Omental fat pad (tissue), 4 donors: ENCODE results near the gene RAI1. TPM values are rescaled to one million over a fixed set of nuclear protein-coding genes. Genes with fewer than 3 reads are reported as not detected.

Experiments
- ATAC-seq: fragments of 150-250 bp; one replicate; pipeline ENCODE4 v1.9.1; 2016; ENCODE audit warnings: mild to moderate bottlenecking, moderate library complexity; ENCODE audit not compliant: low FRiP score
- DNase-seq: peaks from one replicate; pipeline ENCODE4 v3.0.0-alpha.2; 2019; ENCODE audit warnings: low spot score
- total RNA-seq, 4 donors: library from RNA; depleted of rRNA; stranded (reverse); fragments of >200 nt; gene quantifications; one replicate each; pipeline ENCODE4 v1.1.0, GENCODE V29; 2016
- TF ChIP-seq, protein P1 (sequence below), 3 donors: fragments of 450-650 bp; IDR thresholded peaks; one replicate each; pipeline ENCODE4 v1.5.1; 2016 to 2017; ENCODE audit warnings: antibody characterized with exemption in 3 of 3, mild to moderate bottlenecking in 3 of 3, moderate library complexity in 2 of 3

Gene RAI1
- total RNA-seq, 4 donors from 2014 or later = 6.7 to 30.6 (median 8.5) TPM

DNA sequence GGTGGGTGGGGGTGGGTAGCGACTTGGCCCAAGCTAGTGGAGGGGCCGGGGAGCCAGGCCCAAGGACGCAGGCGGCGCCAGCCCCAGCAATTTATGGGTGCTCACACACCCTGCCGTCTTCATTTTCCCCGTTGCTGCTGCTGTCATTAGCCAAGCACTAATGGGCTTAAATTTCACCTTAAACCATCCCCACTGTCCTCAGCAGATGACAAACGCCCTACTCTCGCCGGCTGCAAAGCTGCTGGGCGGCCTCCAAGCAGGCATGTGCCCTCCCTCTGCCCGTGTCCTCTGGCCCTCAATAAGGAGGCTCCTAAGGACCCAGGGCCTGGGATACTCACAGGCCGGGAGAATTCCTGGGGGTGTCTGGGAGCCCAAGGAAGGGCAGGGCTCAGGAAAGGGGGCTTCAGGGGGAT is 89.4 kb downstream of the RAI1 start:
- TF ChIP-seq, protein P1, sequence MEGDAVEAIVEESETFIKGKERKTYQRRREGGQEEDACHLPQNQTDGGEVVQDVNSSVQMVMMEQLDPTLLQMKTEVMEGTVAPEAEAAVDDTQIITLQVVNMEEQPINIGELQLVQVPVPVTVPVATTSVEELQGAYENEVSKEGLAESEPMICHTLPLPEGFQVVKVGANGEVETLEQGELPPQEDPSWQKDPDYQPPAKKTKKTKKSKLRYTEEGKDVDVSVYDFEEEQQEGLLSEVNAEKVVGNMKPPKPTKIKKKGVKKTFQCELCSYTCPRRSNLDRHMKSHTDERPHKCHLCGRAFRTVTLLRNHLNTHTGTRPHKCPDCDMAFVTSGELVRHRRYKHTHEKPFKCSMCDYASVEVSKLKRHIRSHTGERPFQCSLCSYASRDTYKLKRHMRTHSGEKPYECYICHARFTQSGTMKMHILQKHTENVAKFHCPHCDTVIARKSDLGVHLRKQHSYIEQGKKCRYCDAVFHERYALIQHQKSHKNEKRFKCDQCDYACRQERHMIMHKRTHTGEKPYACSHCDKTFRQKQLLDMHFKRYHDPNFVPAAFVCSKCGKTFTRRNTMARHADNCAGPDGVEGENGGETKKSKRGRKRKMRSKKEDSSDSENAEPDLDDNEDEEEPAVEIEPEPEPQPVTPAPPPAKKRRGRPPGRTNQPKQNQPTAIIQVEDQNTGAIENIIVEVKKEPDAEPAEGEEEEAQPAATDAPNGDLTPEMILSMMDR (IDR thresholded peaks at IDR 0.05) = no peak

DNA sequence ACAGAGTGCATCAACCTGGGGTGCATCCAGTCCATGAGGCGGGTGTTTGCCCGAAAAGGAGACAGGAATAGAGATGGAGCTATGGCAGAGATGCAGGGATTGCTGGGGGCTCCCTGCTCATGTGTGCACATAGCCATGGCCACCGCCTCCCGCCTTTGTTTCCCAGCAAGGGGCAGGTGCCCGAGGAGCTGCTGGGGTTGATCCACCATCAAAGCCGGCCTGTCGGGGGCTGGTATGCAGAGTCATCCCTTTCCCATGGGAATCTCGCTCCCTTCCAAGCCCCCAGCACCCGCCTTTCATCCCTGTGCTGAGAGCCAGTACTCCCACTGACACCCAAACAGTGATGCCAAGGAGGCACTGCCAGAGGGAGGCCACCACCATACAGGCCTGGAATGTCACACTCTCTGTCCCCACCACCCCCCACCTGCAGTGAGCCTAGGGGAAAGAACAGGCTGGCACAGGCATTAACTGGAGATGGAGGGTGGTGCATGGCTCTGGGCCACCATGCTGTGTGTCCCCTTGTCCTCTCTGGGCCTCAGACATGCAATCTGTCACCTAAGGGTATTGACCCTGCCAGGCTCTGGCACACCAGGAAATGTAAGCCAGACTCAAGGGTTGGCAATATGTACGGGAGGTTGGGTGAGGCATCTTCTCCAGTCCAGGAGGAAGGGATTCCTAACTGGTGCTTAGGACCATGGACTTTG is 90.4 kb downstream of the RAI1 start:
- ATAC-seq (no peak), DNase-seq (no peak)
- TF ChIP-seq, protein P1 (IDR thresholded peaks at IDR 0.05) = no peak

More for the DNA sequence above, 89.4 kb downstream of the RAI1 start:
- ATAC-seq = no peak
- no peak for DNase-seq

DNA sequence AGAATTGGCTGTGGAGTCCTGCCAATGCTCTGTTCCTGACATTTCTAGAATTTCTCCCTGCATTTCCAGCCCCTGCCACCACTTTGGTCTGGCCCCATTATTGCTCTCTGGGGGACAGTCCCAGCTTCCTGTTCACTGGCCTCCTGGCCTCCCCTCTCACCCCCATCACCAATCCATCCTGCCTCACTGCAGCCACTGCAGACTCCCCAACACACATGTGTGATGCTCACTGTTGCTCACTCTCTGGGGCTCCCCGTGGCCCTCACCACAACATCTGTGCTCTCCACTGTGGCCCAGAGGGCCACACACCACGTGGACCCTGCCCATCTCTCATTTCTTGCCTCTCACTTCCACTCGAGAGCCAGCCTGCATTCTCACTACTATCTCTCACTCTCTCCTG is 91.0 kb downstream of the RAI1 start:
- no peak for ATAC-seq
- TF ChIP-seq, protein P1 (IDR thresholded peaks at IDR 0.05) = no peak
- DNase-seq = no peak

DNA sequence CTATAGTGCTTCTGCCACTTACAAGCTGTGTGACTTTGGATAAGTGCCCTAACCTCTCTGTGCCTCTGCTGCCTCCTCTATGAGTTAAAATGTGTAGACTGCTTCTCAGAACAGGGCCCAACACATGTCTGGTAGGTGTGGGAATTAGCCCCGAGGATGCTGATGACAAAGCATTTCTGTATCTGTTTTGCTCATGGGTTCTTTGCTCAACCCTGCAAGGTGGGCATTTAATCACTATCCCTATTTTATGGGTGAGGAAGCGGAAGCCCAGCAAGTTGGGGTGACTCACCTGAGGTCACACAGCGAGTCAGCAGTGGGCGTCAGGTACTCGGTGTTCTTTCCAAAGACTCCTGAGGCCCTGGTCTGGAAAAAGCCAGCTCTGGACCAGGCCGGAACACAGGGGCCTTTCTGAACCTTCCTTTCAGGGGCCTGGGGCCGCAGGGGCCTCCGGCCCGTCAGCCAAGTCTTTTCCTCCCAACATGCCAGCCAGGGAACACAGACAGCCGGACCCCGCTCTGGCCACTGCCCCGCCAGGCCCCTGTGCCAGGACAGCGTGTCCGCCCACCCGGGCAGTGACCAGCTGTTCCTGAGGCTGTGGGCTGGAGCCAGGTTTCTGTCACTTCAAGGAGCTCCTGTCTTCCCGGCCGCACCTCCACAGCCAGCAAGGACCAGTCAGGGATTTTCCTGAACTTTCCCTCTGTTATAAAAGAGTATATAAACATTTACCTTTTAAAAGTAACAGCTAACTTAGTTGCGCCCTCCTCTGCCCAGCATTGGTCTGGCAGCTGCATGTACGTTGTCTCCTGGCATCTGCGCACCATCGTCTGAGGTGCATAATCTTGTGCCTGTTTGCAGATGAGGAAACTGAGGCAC is 93.0 kb downstream of the RAI1 start:
- TF ChIP-seq, protein P1 (IDR thresholded peaks at IDR 0.05) = no peak
- DNase-seq (peak; percentile 49), ATAC-seq (peak; percentile 70)

DNA sequence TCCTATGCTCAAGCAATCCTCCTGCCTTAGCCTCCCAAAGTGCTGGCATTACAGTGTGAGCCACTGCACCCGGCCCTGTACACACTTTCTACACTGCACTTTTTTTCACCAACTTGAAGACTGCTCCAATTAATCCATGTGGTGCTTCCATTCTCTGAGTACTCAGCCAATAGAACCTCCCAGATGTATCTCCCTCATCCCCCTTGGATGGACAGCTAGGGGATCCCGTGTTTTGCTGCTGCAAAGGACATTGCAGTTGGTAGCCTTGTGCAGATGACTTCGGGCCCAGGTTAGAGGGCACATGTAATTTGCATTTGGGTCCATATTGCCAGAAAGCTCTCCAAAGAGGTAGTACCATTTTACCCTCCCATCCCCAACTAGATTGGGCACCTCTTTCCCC is 95.6 kb downstream of the RAI1 start:
- ATAC-seq (no peak), DNase-seq (no peak)
- TF ChIP-seq, protein P1 (IDR thresholded peaks at IDR 0.05) = no peak

DNA sequence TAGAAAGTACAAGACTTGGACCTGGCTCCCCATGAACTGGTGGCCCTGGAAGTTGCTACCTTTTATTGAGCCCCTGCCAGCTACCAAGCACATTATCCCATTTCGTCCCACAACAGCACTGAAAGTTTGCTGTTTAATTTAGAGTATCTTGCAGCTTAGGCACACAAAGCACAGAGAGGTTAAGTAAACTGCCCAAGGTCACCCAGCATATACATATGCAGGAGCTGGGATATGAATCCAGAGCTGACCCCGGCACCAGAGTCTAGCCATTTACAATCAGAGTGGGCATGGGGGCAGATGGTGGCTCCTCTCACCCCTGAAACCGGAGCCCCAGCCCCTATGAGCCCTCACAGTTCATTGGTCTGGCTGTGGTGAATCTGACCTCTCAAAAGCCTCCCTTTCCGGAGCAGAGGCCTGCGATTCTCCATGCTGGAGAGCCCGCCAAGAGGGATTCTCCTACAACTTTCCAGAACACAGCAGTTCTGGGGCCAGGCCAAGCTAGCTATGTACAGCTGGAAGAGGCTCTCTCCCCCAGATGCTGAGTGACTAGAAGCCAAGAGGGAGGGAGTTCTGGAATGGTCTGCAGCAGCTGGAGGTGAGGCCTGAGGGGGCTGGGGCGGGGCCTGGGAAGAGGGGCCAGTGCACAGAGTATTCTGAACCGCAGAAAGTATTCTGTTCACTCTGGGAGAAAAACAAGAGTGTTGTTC is 97.2 kb downstream of the RAI1 start:
- ATAC-seq = peak; percentile 6
- TF ChIP-seq, protein P1 (IDR thresholded peaks at IDR 0.05) = no peak
- DNase-seq = no peak
